NCI-H1930 (cell line): Measurements from ENCODE around the gene CCDC85C.
A peak's percentile ranks its signal among the peaks of the same experiment; 100 is the strongest.

Experiments
- DNase-seq, 2 experiments: peaks; one replicate each; lab custom pipeline; 2025; lab: John Stamatoyannopoulos, UW

Gene CCDC85C

DNA sequence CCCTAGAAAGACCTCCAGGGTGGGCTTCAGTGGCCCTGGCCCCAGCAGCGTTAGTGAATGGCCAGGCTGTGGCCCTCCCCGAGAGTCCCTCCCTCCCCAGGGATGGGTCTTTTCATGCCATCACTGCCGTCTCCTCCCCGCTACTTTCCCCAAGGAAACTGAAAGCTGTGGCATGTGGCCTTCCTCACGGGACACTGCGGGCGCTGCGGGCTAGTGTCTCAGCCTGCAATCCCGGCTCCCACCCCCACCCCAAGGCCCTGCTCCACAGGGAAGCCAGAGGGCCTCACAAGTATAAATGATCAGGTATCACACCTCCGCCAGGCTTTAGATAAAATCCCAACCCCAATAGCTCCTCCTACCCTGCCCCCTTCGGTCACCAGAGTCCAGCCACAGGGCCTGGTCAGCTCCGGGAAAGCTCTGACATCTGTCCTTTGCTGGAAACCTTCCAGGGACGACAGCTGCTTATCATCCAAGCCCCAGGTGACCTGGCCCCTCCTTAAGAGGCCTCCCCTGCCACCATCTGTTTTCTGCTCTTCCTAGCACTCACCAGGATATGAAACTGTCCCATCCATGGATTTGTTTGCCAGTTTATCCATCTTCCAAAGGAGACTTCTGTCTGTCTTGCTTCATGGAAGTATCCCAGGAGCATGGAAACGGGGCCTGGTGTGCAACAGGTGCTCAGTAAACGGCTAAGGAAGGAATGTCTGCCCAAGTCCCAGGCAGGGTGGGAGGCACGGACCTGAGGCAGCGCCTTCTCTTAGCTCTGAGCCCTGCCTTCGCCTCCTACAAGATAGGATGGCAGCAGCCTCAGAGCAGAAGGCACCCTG, 31.6 kb downstream of the CCDC85C start:
- no peak for DNase-seq

DNA sequence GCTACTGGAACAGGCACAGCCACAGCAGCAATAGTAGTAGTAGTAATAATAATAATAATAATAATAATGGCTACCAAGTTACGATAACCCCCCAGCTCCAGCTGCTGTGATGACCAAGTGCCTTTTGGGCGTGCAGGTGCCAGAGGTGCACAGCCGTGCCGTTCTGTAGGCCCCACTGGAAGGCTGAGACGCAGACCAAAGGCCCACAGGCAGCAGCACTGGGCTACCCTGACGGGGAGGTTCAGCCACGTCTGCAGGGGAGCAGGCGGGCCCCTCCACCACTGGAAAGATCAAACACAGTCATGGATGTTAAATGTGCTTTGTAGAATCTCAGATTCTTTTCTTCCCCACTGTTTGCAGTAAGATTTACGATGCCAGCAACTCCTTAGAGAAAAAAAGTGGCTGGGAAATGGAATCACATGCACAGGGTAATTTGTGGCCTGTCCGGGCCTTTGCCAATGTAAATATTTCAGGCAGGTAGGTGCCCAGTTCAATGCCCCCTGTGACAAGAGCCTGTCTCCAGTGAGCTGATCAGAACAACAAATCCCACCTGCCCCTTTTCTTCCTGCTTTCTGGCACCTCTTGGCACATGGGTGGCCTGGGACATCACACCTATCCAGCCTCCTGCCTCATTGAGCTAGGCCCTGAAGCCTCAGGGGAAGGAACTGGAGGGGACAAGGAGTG, 32.6 kb downstream of the CCDC85C start:
- no peak for DNase-seq

DNA sequence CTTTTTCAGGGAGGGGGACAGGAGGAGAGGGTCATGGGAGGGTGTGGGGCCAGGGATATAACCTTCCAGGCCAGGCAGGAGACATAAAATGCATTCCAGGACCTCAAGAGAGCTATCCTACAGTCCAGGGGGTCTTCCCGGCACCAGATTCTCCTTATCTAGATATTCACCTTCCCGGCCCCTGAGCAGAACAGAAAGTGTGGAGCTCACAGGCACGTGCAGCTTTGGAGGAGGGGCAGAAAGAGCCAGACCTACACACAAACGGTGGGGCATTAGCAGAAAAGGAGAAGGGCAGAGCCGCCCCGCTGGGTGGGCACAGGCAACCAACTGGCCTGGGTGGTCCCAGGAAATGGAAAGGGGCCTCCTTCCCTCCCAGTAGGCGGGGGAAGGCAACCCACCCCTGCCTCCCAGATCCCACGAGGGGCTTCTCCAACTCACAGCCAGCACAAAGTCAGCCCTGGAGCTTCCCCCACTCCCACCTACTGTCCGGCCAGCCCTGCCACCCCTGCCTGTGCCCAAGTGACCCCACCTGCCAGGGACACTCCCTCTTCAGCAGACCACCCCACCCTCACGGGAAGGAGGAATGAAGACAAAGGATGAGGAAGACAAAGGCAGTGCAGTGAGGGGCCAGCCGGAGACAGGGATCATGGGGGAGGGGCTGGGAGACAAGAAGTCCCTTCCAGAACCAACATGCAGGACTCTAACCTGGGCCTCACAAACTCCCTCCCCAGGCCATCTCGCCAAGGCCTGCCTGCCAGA, 33.3 kb downstream of the CCDC85C start:
- DNase-seq: no peak

DNA sequence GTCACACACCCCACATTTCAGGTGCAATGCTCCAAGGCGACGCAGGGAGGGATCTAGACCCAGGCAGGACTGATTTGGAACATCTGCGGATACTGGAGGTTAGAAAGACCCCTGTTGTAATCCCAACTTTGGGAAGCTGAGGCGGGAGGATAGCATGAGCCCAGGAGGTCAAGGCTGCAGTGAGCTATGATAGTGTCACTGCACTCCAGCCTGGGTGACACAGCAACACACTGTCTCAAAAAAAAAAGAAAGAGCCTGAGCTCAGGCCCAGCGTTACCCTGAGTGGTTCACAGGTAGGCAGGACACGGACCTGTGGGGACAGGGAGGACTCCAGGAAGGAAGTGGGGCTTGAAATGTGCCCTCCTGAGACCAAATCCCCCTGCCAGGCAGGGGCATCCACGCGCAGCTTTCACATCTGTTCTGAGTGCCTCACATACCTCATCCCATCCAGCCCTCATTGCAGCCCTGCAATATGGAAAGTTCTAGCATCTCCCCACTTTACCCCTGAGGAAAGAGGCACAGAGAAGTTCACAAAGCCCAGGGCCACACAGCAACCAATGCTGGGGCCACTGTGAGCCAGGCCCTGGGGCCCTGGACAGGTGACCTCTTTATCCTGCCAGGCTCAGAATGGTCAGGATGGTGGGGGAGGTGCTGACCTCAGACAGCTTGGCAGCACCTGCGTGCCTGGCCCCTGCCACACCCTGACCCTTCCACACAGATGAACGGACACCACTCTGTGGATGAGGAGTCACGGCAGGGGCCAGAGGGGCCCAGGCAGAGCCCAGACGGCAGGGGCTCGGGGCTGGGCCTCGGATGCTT, 34.1 kb downstream of the CCDC85C start:
- DNase-seq: no peak

DNA sequence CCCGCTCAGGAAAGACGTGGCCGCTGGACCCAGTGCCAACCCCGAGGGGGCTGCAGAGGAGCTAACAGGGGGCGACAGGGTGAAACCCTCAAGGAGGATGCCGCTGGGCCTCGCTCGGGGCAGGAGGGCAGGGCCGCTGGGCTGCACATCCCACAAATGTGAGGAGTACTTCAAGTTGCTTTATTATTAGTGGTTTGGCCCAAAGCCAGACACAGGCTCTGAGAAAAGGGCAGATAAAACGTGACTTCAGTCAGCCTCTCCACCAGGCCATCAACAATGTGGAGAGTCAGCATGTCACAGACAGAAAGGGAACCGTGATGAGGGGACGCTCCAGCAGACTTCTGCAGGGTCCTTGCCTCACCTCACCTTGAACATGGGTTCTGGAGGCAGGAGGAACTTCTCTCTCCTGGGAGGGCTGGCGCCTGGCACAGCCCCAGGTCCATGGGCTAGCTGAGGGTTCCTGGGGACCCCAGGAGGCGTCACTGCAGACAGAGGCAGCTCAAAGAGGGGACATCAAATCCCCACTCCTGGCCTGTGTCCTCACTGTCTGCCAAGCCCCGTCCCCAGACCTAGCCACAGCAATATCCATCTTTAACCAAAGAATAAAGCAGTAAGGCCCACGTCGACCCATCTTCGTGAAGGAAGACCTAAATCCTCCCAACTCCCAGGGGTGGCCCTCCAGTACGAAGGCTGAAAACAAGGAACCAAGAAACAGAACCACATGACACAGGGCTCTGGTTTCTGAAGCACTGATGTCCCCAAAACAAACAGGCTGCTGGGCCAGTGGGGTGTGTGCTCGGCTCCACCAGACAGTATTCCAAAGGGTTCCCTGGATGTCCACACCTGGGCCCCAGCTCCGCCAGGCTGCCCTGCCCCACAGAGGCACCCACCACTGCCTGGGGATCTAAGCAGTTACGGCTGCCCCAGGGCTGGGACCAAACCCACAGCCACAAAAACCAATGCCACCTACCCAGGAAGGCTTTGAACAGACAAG, 35.1 kb downstream of the CCDC85C start:
- no peak for DNase-seq

DNA sequence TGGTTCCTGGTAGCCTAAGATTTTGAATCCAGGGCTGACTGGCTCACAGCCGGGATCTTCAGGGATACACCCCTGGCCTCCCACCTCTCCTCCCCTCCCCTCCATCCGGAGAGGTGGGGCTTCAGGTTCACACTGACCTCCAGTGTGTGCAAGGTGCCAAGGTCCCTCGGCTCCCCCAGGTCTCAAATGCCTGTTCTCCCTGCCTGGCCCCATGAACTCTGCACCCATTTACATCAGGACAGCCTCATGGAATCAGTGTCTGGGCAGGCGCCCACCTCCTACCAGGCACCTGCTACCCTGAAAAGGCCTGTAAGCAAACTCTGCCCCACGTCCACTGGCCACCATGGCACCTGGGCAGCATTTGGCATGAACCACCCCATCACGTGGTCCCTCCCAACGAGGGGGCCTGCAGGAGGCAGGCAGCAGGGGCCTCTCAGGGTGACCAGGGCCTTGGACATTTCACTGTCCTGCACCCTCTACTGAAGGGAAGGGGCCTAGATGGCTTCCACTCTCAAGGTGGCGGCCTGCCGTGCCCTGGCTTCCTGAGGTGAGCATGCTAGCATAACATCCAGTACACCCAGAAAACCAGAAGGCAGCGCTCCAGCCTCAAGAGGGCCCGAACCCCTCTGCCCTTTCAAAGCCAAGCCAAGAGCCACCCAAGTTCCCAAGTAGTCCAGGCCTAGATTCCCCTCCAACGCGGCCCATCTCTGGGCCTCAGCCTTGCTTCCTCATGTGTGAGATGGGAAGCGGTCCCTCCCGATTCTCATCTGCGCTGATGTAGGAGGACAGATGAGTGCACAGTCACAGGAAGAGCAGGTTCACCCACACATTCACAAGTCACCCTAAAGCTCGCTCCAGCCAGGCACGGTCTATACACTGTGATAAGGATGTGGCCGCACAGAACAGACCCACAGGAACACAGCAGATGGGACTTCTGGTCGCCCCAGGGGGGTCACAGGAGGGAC, 37.3 kb downstream of the CCDC85C start:
- no peak for DNase-seq

DNA sequence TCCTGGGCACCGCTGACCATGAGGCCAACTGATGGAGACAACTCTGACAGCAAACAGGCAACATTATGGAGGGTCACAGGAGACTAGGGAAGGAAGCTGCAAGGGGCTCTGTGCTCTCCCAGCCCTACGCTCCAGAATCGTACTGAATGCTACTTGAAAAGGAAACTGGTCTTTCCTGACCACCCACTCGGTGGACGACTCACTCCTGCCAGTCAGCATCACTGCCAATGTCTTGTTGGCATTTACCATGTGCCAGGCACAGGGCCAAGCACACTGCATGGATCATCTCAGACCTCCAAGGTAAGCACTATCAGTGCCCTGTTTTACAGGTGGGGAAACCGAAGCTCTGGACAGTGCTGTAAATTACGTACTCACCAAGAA, 38.0 kb downstream of the CCDC85C start:
- DNase-seq: no peak

DNA sequence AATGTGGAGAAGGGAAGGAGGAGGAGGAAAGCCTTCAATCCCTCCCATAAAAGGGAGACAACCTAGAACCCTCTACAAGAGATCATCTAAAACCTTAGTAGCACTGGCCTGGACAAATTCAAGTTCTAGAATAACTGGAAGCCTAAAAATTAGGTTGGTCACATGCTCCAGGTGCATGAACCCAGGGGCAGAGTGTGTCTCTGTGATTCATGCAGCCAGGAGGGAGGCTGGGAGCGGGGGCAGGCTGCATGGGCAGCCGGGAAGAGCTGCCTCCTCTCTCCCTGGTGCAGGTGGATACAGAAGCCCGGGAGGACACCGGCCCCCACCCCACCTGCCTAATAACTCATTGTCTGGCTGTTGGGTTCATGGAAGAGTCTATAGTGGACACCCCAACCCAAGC, 38.6 kb downstream of the CCDC85C start:
- no peak for DNase-seq

DNA sequence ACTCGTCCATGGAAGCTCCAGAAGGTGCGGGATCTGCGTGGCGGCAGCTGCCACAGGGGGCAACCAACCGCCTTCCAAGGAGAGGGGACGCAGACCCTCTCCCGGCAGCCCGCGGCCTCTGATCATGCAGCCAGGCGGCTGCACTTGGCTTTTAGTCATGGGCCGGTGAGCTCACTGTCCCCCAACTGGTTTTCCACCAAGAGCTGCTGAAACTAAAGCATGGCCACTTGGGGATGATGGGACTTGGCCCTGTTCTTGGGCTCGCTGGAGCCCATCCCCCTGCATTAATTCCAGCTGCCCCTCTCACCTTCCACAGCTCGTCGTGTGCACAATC, 39.1 kb downstream of the CCDC85C start:
- no peak for DNase-seq

DNA sequence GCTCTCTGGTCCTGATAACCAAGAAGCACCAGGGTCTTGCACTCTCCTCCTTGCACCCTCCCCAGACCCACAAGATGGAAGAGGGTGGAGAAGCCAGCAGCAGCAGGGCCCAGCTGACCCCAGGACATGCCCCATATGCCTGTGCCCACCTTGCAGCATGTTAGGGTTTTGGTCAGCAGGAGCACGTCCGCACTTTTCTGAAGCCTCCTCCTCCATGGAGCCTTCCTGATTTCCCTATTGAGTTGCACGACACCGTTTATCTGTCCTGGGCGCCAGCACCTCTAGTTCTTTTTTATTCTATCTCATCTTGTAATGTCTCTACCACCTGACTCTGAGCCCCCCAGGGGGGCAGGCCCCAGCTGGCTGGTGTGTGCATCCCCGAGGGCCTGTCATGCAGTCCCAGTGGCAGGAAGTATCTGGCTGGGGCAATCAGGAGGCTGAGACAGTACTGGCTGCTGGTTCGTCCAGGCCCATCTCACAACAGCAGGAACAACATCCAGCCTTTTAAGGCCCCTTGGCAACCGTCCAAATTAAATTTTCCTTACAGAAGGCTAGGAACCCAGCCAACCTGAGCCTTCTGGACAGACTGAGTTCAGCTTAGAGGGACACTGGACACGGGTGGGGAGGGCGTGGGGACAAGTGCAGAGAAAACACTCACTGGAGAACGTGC, 39.6 kb downstream of the CCDC85C start:
- DNase-seq: peak in 1 of 2 experiments; percentile 12

DNA sequence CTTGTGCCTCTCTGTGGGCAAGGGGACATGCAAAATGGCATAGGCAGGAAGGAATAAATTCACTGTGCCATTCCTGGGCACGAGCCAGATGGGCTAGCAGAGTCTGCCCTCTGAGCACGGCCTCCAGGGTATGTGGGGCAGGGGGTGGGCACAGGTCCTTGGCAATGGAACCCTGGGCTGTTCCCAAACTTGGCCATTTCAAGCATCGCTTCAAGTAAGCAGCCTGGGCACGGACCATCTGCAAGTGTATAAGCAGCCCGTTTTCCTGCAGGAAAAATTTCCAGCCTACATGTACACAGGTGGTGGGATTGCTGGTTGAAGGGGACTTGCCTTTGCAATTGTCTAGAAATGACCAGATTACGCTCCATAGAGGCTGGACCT, 40.3 kb downstream of the CCDC85C start:
- no peak for DNase-seq

DNA sequence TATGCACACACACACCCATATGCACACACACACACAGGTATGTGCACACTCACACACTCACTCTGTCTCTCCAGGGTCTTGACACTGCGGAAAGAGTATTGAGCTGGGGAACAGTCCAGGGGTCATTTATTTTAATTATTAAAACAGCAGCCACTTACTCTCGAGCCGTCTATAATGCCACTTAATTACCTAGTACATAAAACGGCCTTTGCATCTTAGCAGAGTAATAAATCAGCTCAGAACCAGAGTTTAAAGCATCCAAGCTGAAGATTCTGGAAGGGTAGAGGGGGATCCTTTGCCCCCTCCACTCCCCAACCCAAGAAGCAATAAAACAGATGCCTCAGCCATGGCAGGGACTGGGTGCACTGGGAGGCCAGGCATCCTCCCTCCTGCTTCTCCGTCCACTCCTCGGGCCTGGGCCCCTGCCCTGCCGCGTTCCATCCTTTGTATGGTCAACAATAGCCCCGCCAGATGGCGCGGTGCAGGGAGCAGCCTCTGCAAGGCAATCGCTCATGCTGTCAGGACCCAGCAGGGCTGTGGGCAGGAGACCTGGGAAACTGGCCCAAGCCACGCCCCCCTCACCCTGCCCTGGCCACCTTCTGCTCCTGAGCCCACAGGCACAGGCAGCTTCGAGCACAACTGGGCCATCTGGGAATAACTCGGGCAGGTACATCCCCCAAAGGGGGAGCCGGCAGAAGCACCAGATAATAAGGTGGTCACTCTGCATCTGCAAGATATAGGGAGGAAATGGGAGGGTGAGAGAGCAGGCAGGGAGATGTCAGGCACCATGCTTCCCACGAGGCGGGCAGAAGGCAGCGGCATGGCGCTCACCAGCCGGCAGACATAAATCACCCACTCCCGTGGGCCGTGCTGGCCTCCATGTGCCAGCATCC, 40.9 kb downstream of the CCDC85C start:
- DNase-seq: peak; percentile 38 to 73

DNA sequence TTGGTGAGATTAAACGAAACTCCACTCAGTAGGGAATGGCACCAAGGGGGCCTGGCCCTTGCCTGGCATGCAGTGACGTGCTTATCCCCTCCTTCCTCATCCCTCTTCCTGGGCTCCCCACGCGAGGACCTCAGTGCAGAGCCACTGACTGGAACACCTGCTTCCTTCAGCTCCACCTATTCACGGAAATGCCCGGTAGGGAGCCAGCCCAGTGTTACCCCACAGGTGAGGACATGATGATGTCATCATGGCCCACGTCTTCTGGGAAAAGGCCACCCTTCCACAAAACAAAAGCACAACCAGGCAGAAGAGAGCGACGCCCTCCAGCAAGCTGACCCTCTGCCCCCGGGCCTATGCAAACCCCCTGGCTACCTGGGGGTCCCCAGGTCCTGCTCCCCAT, 42.1 kb downstream of the CCDC85C start:
- no peak for DNase-seq

DNA sequence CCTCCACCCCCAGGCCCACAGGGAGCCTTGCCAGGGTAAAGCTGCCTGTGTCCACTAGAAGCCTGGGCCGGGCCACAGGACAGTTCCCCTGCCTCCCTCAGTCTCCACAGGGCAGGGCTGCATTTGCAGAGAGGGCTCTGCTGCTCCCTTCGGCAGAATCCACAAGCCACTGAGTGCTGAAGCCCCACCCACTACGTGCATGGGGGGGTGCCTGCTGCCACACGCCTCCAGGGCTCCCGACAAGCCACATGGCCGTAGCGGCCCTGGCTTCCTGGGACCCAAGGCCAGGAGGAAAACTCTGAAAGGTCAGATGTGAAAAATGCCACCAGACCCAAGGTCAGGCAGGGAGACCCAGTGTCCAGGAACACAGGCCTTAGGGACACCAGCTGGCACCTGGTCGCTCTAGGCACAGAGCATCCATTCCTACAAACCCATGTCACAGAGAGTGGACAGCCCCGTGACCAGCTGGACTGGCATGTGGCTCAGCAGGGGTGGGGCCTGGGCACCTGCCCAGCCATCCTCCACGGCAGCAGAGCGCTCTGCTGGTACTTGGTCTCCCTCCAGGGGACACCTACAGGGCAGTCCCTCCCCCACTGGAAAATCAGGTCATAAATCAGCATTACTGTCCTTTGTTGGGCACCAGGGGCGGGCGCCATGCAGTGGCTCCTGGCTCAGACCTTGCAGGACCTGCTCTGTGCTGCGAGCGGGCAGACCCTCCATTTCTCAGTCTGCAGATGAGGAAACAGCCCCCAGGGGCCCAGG, 42.9 kb downstream of the CCDC85C start:
- DNase-seq: no peak

DNA sequence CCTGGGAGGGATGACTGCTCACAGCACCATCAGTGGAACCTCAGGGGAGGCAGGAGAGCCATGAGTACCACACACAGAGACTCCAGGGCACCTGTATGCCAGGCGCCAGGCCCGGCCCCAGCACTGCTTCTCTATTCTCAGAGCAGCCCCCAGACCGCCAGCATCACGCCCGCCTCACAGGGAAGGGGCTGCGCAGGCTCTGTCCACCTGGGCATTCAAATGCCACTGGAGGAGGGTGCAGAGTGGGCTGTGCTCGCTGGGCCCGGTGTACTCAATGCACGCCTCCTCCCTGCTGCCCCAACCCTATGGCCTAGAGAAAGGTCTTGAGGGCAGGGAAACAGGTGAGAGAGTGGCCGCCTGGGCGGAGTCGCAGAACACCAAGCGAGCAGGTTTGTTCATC, 43.6 kb downstream of the CCDC85C start:
- no peak for DNase-seq

DNA sequence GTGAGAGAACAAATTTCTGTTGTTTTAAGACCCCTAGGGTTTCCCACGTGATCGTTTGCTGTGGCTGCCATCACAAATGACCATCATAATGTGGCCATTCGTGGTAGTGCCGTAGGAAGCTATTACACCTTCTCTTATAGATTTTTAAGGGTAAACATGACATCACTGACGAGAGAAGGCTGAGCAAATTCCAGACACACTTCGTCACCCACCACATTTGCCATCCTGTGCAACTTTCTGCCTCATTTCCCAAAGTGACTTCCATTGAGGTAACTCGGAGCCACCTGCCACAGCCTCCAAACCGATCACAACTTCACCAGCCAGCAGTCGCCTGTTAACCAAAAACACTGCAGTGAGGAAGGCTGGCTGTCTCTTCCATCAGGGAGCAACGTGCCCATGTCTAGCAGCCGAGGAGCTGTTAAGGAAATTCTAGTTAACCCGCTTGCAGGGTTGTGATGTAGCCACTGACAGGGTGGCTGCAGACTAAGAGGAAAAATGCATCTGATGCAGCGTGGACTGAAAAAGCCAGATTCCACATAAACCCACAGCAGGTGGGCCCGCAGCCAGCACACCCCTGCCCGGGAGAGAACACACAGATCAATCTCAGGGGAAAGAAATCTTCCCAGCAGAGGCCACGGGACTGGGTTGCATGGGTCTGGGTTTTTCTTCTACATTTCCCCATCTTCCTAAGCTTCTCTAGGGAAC, 44.6 kb downstream of the CCDC85C start:
- DNase-seq: no peak
